Measurements from ENCODE around the gene FAM53B. TPM values are rescaled to one million over a fixed set of nuclear protein-coding genes. Genes with fewer than 3 reads are reported as not detected.

The FAM53B gene
- polyA plus RNA-seq, 1 experiment, result 3.9 TPM

GRCh38 chr10:124637746-124638145 lies 106.4 kb downstream of the FAM53B start:
- DNase-seq (ENCODE audit: low read depth), result no peak
- Histone ChIP-seq H3K4me3 (ENCODE audit: low read depth, low read length) (no peak overlapping the region), H3K36me3 (ENCODE audit: control insufficient read depth, insufficient read depth, low read length) (no peaks in the 10 kb centered on the region; the same call in 1 of the 2 replicates), H3K27me3 (ENCODE audit: control insufficient read depth, insufficient read depth, low read length) (no peaks in the 10 kb centered on the region)
- POLR2A ChIA-PET, result no interaction called here
- CTCF ChIA-PET, result interaction anchor here (0.7 to 1.5 kb wide), 5 partner anchors 10 to 228 kb away, joined by 3 to 5 read pairs (median 3); no protein-coding TSS in a partner anchor
- TF ChIP-seq CTCF (IDR thresholded peaks at IDR 0.05; ENCODE audit: insufficient read depth, low read depth, low read length), result no peak

GRCh38 chr10:124637091-124637700 lies 107.0 kb downstream of the FAM53B start:
- TF ChIP-seq CTCF (IDR thresholded peaks at IDR 0.05; ENCODE audit: insufficient read depth, low read depth, low read length), result no peak
- ChIA-PET POLR2A (no interaction called here), CTCF (interaction anchor here (1.0 to 1.5 kb wide), 3 partner anchors 11 to 104 kb away, joined by 3 to 5 read pairs (median 4); no protein-coding TSS in a partner anchor)
- H3K27me3 ChIP-seq (ENCODE audit: control insufficient read depth, insufficient read depth, low read length), result no peaks in the 10 kb centered on the region
- H3K36me3 ChIP-seq (ENCODE audit: control insufficient read depth, insufficient read depth, low read length), result no peaks in the 10 kb centered on the region; the same call in 1 of the 2 replicates
- DNase-seq (ENCODE audit: low read depth), result no peak
- H3K4me3 ChIP-seq (ENCODE audit: low read depth, low read length), result no peak overlapping the region

- H3K27me3 ChIP-seq (ENCODE audit: control insufficient read depth, insufficient read depth, low read length), result no peaks in the 10 kb centered on the region
- no peak overlapping the region for H3K4me3 ChIP-seq (ENCODE audit: low read depth, low read length)
- no peaks in the 10 kb centered on the region; the same call in 1 of the 2 replicates for H3K36me3 ChIP-seq (ENCODE audit: control insufficient read depth, insufficient read depth, low read length)
- ChIA-PET POLR2A (no interaction called here), CTCF (interaction anchor here (1.0 kb wide), 1 partner anchor 105 kb away, joined by 3 read pairs; no protein-coding TSS in a partner anchor)
- DNase-seq (ENCODE audit: low read depth), result no peak
- no peak for TF ChIP-seq CTCF (IDR thresholded peaks at IDR 0.05; ENCODE audit: insufficient read depth, low read depth, low read length)
Observed at GRCh38 chr10:124636271-124636995, 107.7 kb downstream of the FAM53B start.

- Histone ChIP-seq H3K36me3 (ENCODE audit: control insufficient read depth, insufficient read depth, low read length) (no peaks in the 10 kb centered on the region), H3K27me3 (ENCODE audit: control insufficient read depth, insufficient read depth, low read length) (no peaks in the 10 kb centered on the region), H3K4me3 (ENCODE audit: low read depth, low read length) (no peak overlapping the region)
- ChIA-PET CTCF (interaction anchor here (1.5 kb wide), 1 partner anchor 108 kb away, joined by 3 read pairs; no protein-coding TSS in a partner anchor), POLR2A (no interaction called here)
- no peak for TF ChIP-seq CTCF (IDR thresholded peaks at IDR 0.05; ENCODE audit: insufficient read depth, low read depth, low read length)
- no peak for DNase-seq (ENCODE audit: low read depth)
Observed at GRCh38 chr10:124632566-124632965, 111.6 kb downstream of the FAM53B start.

GRCh38 chr10:124632064-124632531 lies 112.1 kb downstream of the FAM53B start:
- ChIA-PET POLR2A (no interaction called here), CTCF (interaction anchor here (1.5 kb wide), 1 partner anchor 109 kb away, joined by 3 read pairs; no protein-coding TSS in a partner anchor)
- TF ChIP-seq CTCF (IDR thresholded peaks at IDR 0.05; ENCODE audit: insufficient read depth, low read depth, low read length), result peak; percentile 38; the same call in 1 of the 2 replicates
- Histone ChIP-seq H3K4me3 (ENCODE audit: low read depth, low read length) (no peak overlapping the region), H3K27me3 (ENCODE audit: control insufficient read depth, insufficient read depth, low read length) (no peaks in the 10 kb centered on the region), H3K36me3 (ENCODE audit: control insufficient read depth, insufficient read depth, low read length) (no peaks in the 10 kb centered on the region)
- DNase-seq (ENCODE audit: low read depth), result no peak

All from BJ (cell line).